GM10266 (cell line): Measurements from ENCODE around the gene OLFM1.

Source experiments
- DNase-seq: peaks from one replicate; pipeline ENCODE4 v3.0.0; 2012; ENCODE audit errors: extremely low spot score
- CTCF ChIP-seq: IDR thresholded peaks from 2 replicates; pipeline ENCODE4 v1.5.1; 2012; ENCODE audit warnings: mild to moderate bottlenecking, low read depth; ENCODE audit not compliant: control insufficient read depth, insufficient read depth; ENCODE audit errors: missing control alignments

The OLFM1 gene

GRCh38 chr9:135123126-135123772, 35.8 kb downstream of the OLFM1 start:
- TF ChIP-seq CTCF = no peak
- no peak for DNase-seq

- TF ChIP-seq CTCF = no peak
- no peak for DNase-seq
These were observed 36.3 kb downstream of the OLFM1 start for GRCh38 chr9:135123773-135124134.

- no peak for TF ChIP-seq CTCF
- no peak for DNase-seq
These were observed 39.2 kb downstream of the OLFM1 start for GRCh38 chr9:135126451-135127187.

GRCh38 chr9:135127718-135128670, 40.5 kb downstream of the OLFM1 start:
- TF ChIP-seq CTCF = no peak
- DNase-seq = no peak

- DNase-seq = no peak
- no peak for TF ChIP-seq CTCF
These were observed 41.7 kb downstream of the OLFM1 start for GRCh38 chr9:135129137-135129695.

GRCh38 chr9:135130207-135130976, 42.9 kb downstream of the OLFM1 start:
- DNase-seq = no peak
- no peak for TF ChIP-seq CTCF
